GM19324 (cell line): ENCODE results near the gene IDH3A.

Source experiments
- ATAC-seq: cut with Tn5 transposase; IDR thresholded peaks from one replicate; pipeline ENCODE4 v1.9.1; 2021; ENCODE audit warnings: mild to moderate bottlenecking, moderate library complexity; ENCODE audit not compliant: unreplicated experiment, low FRiP score

IDH3A gene

GRCh38 chr15:78213425-78213750 lies 64.2 kb downstream of the IDH3A start:
- ATAC-seq, result no peak

- no peak for ATAC-seq
These were observed 64.8 kb downstream of the IDH3A start for GRCh38 chr15:78213956-78214355.

GRCh38 chr15:78216276-78217104 lies 67.3 kb downstream of the IDH3A start:
- no peak for ATAC-seq

- ATAC-seq, result no peak
These were observed 71.6 kb downstream of the IDH3A start for GRCh38 chr15:78220713-78221112.
